ENCODE results near the gene LETM1. TPM values are rescaled to one million over a fixed set of nuclear protein-coding genes. Genes with fewer than 3 reads are reported as not detected.

LETM1 gene
- total and polyA plus RNA-seq, 2 donors (not counting 1 experiment from before 2014, with no cell fraction given) = 28.5 to 45.1 TPM

GRCh38 chr4:1776521-1777161, 79.3 kb downstream of the LETM1 start:
- ATAC-seq (ENCODE audit: low read depth) (no peak), DNase-seq (no peak)
- no peak overlapping the region for H3K4me3 Mint-ChIP-seq
- intact Hi-C loops (cut with micrococcal nuclease) = no loop called here
- no peak overlapping the region for H3K9ac ChIP-seq (ENCODE audit: low read length)
- 93% methylated on average over 16 of the region's 24 CpGs for WGBS (ENCODE audit: insufficient coverage)
- no peaks in the 10 kb centered on the region for H4K20me1 ChIP-seq (ENCODE audit: control insufficient read depth, insufficient read depth, low read length, poor library complexity, severe bottlenecking)
- H3K4me1 Mint-ChIP-seq = peaks cover 4% of the 10 kb centered on the region
- H3K4me1 ChIP-seq (ENCODE audit: control insufficient read depth in 2 of 2, insufficient read depth in 2 of 2, low read length in 2 of 2) = peaks cover 5 to 15% of the 10 kb centered on the region in 2 donors
- no peaks in the 10 kb centered on the region for H3K79me2 ChIP-seq (ENCODE audit: control insufficient read depth, insufficient read depth, low read length)
- CTCF ChIA-PET = no interaction called here
- H3K27me3 Mint-ChIP-seq = peaks cover 10% of the 10 kb centered on the region
- no peak overlapping the region for H3K4me2 ChIP-seq (replicated peaks; ENCODE audit: low read depth, low read length, poor library complexity, severe bottlenecking)
- H3K4me3 ChIP-seq (ENCODE audit: control extremely low read depth in 1 of 5, extremely low read depth in 1 of 5, insufficient read depth in 1 of 5, low read depth in 2 of 5, low read length in 4 of 5) = no peak overlapping the region
- POLR2A ChIA-PET = no interaction called here
- no peaks in the 10 kb centered on the region for H3K9me3 ChIP-seq (ENCODE audit: control extremely low read depth in 1 of 3, control insufficient read depth in 2 of 3, insufficient read depth in 1 of 3, low read length in 2 of 3)
- H3K36me3 ChIP-seq (replicated peaks in 1 of 2; ENCODE audit: control extremely low read depth in 1 of 2, control insufficient read depth in 1 of 2, extremely low read depth in 1 of 2, insufficient read depth in 2 of 2, low read length in 1 of 2) = no peaks in the 10 kb centered on the region
- TF ChIP-seq CTCF (IDR thresholded peaks at IDR 0.05) (no peak), EZH2 (IDR thresholded peaks at IDR 0.05; ENCODE audit: borderline replicate concordance, insufficient read depth, low read depth, low read length, poor library complexity, severe bottlenecking) (no peak)
- no peaks in the 10 kb centered on the region for H3K9me3 Mint-ChIP-seq (ENCODE audit: insufficient read depth)
- no peak overlapping the region for H3K27ac Mint-ChIP-seq
- peaks cover 0 to 16% (median 1%) of the 10 kb centered on the region in 4 experiments for H3K27me3 ChIP-seq (replicated peaks in 1 of 4; ENCODE audit: control extremely low read depth in 1 of 4, control insufficient read depth in 3 of 4, insufficient read depth in 4 of 4, low read length in 3 of 4)
- H3K27ac ChIP-seq (ENCODE audit: low read length in 2 of 2) = no peak overlapping the region
- H2AFZ ChIP-seq (ENCODE audit: insufficient read depth, low read depth, low read length, poor library complexity, severe bottlenecking) = no peak overlapping the region

- Histone ChIP-seq H3K36me3 (replicated peaks in 1 of 2; ENCODE audit: control extremely low read depth in 1 of 2, control insufficient read depth in 1 of 2, extremely low read depth in 1 of 2, insufficient read depth in 2 of 2, low read length in 1 of 2) (no peaks in the 10 kb centered on the region), H4K20me1 (ENCODE audit: control insufficient read depth, insufficient read depth, low read length, poor library complexity, severe bottlenecking) (no peaks in the 10 kb centered on the region), H2AFZ (ENCODE audit: insufficient read depth, low read depth, low read length, poor library complexity, severe bottlenecking) (no peak overlapping the region), H3K4me1 (ENCODE audit: control insufficient read depth in 2 of 2, insufficient read depth in 2 of 2, low read length in 2 of 2) (peaks cover 10 to 22% of the 10 kb centered on the region in 2 donors), H3K4me3 (ENCODE audit: control extremely low read depth in 1 of 5, extremely low read depth in 1 of 5, insufficient read depth in 1 of 5, low read depth in 2 of 5, low read length in 4 of 5) (no peak overlapping the region), H3K9me3 (ENCODE audit: control extremely low read depth in 1 of 3, control insufficient read depth in 2 of 3, insufficient read depth in 1 of 3, low read length in 2 of 3) (no peaks in the 10 kb centered on the region), H3K4me2 (replicated peaks; ENCODE audit: low read depth, low read length, poor library complexity, severe bottlenecking) (no peak overlapping the region), H3K27ac (ENCODE audit: low read length in 2 of 2) (no peak overlapping the region), H3K9ac (ENCODE audit: low read length) (no peak overlapping the region), H3K79me2 (ENCODE audit: control insufficient read depth, insufficient read depth, low read length) (no peaks in the 10 kb centered on the region), H3K27me3 (replicated peaks in 1 of 4; ENCODE audit: control extremely low read depth in 1 of 4, control insufficient read depth in 3 of 4, insufficient read depth in 4 of 4, low read length in 3 of 4) (peaks cover 0 to 24% (median 2%) of the 10 kb centered on the region in 4 experiments)
- POLR2A ChIA-PET = no interaction called here
- WGBS (ENCODE audit: insufficient coverage) = 63% methylated on average over 22 of the region's 23 CpGs
- TF ChIP-seq EZH2 (IDR thresholded peaks at IDR 0.05; ENCODE audit: borderline replicate concordance, insufficient read depth, low read depth, low read length, poor library complexity, severe bottlenecking) = no peak
- TF ChIP-seq CTCF (IDR thresholded peaks at IDR 0.05) = no peak
- Mint-ChIP-seq H3K9me3 (ENCODE audit: insufficient read depth) (no peaks in the 10 kb centered on the region), H3K27ac (no peak overlapping the region), H3K4me1 (peaks cover 4% of the 10 kb centered on the region), H3K4me3 (no peak overlapping the region), H3K27me3 (peaks cover 10% of the 10 kb centered on the region)
- ATAC-seq (ENCODE audit: low read depth) (peak; percentile 77), DNase-seq (peak; percentile 39)
- intact Hi-C loops (cut with micrococcal nuclease) = no loop called here
- CTCF ChIA-PET = no interaction called here
These were observed 80.0 kb downstream of the LETM1 start for GRCh38 chr4:1775731-1776500.
